A673 (cell line): ENCODE data around the gene CRIP3.
A peak's percentile ranks its signal among the peaks of the same experiment; 100 is the strongest.

Source experiments
- CTCF ChIP-seq: fragments of 300-800, 200-600 bp; sonication (generic); conservative IDR thresholded peaks from 2 replicates; pipeline ENCODE4 v1.5.1; 2017; ENCODE audit warnings: low read depth, mild to moderate bottlenecking, antibody characterized with exemption, low read length, moderate library complexity, mixed read lengths
- EZH2 ChIP-seq: fragments of 200-600 bp; sonication (generic); IDR thresholded peaks from 2 replicates; pipeline ENCODE4 v1.6.1; 2017; ENCODE audit warnings: borderline replicate concordance, low read depth, mild to moderate bottlenecking, mixed read lengths, antibody characterized with exemption, low read length; ENCODE audit not compliant: poor library complexity, severe bottlenecking

GRCh38 chr6:43355862-43356590 lies 47.4 kb upstream of the CRIP3 start:
- TF ChIP-seq CTCF = peak; percentile 41
- TF ChIP-seq EZH2 = no peak
